Lung (tissue), 12 donors: ENCODE results near the gene FUCA1. TPM values are rescaled to one million over a fixed set of nuclear protein-coding genes. Genes with fewer than 3 reads are reported as not detected.

Source experiments
- ATAC-seq: fragments of 200-7000 bp; cut with Tn5 transposase; one replicate; pipeline ENCODE4 v1.9.1; 2020; ENCODE audit warnings: moderate number of reproducible peaks; ENCODE audit not compliant: insufficient read depth, low FRiP score
- DNase-seq, 3 donors: peaks; one replicate each; pipeline ENCODE4 v3.0.0-alpha.2; 2013 to 2017
- H3K27ac ChIP-seq, 2 donors: one replicate each; pipeline ENCODE4 v1.5.1; 2013; ENCODE audit warnings: mild to moderate bottlenecking in 2 of 2, moderate library complexity in 2 of 2, control low read depth in 1 of 2, inconsistent platforms in 1 of 2, low read depth in 1 of 2, low read length in 1 of 2
- H3K27me3 ChIP-seq, 3 donors: one replicate each; pipeline ENCODE4 v1.5.1; 2013; ENCODE audit warnings: low read length in 2 of 3; ENCODE audit not compliant: control insufficient read depth in 3 of 3, insufficient read depth in 3 of 3
- H3K36me3 ChIP-seq, 4 donors: one replicate each; pipeline ENCODE4 v1.5.1; 2013; ENCODE audit warnings: low read length in 4 of 4, mild to moderate bottlenecking in 1 of 4, moderate library complexity in 1 of 4; ENCODE audit not compliant: control insufficient read depth in 4 of 4, insufficient read depth in 4 of 4
- H3K4me1 ChIP-seq, 5 donors: one replicate each; pipeline ENCODE4 v1.5.1; 2013; ENCODE audit warnings: low read length in 5 of 5, mild to moderate bottlenecking in 2 of 5, moderate library complexity in 1 of 5; ENCODE audit not compliant: control insufficient read depth in 5 of 5, insufficient read depth in 5 of 5
- H3K4me3 ChIP-seq: one replicate; pipeline ENCODE4 v1.5.1; 2013; ENCODE audit warnings: mild to moderate bottlenecking, control low read depth, moderate library complexity
- H3K9ac ChIP-seq, 2 donors: one replicate each; pipeline ENCODE4 v1.5.1; 2013; ENCODE audit warnings: low read length in 2 of 2, control low read depth in 1 of 2; ENCODE audit not compliant: insufficient read depth in 1 of 2
- H3K9me3 ChIP-seq, 4 donors: one replicate each; pipeline ENCODE4 v1.5.1; 2013; ENCODE audit warnings: low read length in 3 of 4, mild to moderate bottlenecking in 1 of 4, moderate library complexity in 1 of 4; ENCODE audit not compliant: control insufficient read depth in 4 of 4, insufficient read depth in 3 of 4
- CTCF ChIP-seq: IDR thresholded peaks from 2 replicates; pipeline ENCODE4 v1.5.1; 2012; ENCODE audit warnings: mild to moderate bottlenecking; ENCODE audit errors: control extremely low read depth, extremely low read depth
- WGBS, 2 donors: extraction: QIAGEN DNeasy Blood & Tissue Kit; methylation state at CpG; one replicate each; pipeline ENCODE4 v1.1.7; 2013; 5-methylcytosine and 5-hydroxymethylcytosine counted together
- polyA plus RNA-seq, 2 donors: library from polyadenylated mRNA; stranded (reverse); fragments of 200-250 nt; gene quantifications; one replicate each; pipeline ENCODE4 v1.2.1, GENCODE V29; 2013
- total RNA-seq, 2 donors: library from RNA; depleted of rRNA in 1 of 2; stranded (reverse); fragments of >200 nt in 1 of 2; gene quantifications; one replicate each; pipeline ENCODE4 v1.2.1, GENCODE V29; 2014 to 2021
- donor health status: control.
- donor health status: control.
- donor health status: Bipolar disorder and iron deficiency.
- donor health status: healthy.
- donor health status: DM: yes; HTN: yes; CAD: no.

FUCA1 gene
- total and polyA plus RNA-seq, 4 donors: 31.2 to 41.1 (median 35.6) TPM

GRCh38 chr1:23914921-23915320 lies 46.8 kb upstream of the FUCA1 start:
- DNase-seq: no peak
- TF ChIP-seq CTCF: no peak
- H3K9ac ChIP-seq: no peak overlapping the region
- H3K4me3 ChIP-seq: no peak overlapping the region
- 90 to 97% methylated on average over 4 of the region's 4 CpGs for WGBS, 2 donors
- no peak for ATAC-seq
- no peak overlapping the region for H3K27ac ChIP-seq
- no peaks in the 10 kb centered on the region for H3K27me3 ChIP-seq
- H3K36me3 ChIP-seq: no peaks in the 10 kb centered on the region
- H3K4me1 ChIP-seq: peaks cover 0 to 2% (median 0%) of the 10 kb centered on the region in 5 donors
- no peaks in the 10 kb centered on the region for H3K9me3 ChIP-seq

- no peaks in the 10 kb centered on the region for H3K4me1 ChIP-seq
- H3K9ac ChIP-seq: no peak within 1 kb of the TSS
- no peaks in the 10 kb centered on the region for H3K27me3 ChIP-seq
- H3K27ac ChIP-seq: no peak within 1 kb of the TSS
- DNase-seq (no peak), ATAC-seq (no peak)
- TF ChIP-seq CTCF: no peak
- H3K4me3 ChIP-seq: no peak within 1 kb of the TSS
- no peaks in the 10 kb centered on the region for H3K9me3 ChIP-seq
- WGBS, 2 donors: 19 to 56% methylated on average over 7 of the region's 7 CpGs
- H3K36me3 ChIP-seq: no peaks in the 10 kb centered on the region
Observed at GRCh38 chr1:23913212-23913880, 45.3 kb upstream of the FUCA1 start, which contains the start of gene CNR2. TSS of gene CNR2 (minus strand) at chr1:23913362. CDS start at chr1:23875617, 37,745 bp downstream.

- WGBS, 2 donors: 68 to 78% methylated on average over 8 of the region's 8 CpGs
- ATAC-seq (no peak), DNase-seq (no peak)
- no peaks in the 10 kb centered on the region for H3K4me1 ChIP-seq
- TF ChIP-seq CTCF: no peak
- no peaks in the 10 kb centered on the region for H3K27me3 ChIP-seq
- no peak overlapping the region for H3K4me3 ChIP-seq
- no peak overlapping the region for H3K9ac ChIP-seq
- H3K9me3 ChIP-seq: no peaks in the 10 kb centered on the region
- no peak overlapping the region for H3K27ac ChIP-seq
- H3K36me3 ChIP-seq: no peaks in the 10 kb centered on the region
Observed at GRCh38 chr1:23911921-23912320, 43.8 kb upstream of the FUCA1 start.
